Stimulated activated naive CD4-positive, alpha-beta T cell treated with Interleukin-2 at 50 U/mL for 16 hours (primary cell): ENCODE measurements around the gene CALY.

Source experiments
- DNase-seq: peaks from one replicate; lab custom pipeline; 2025; lab: John Stamatoyannopoulos, UW

The CALY gene

DNA sequence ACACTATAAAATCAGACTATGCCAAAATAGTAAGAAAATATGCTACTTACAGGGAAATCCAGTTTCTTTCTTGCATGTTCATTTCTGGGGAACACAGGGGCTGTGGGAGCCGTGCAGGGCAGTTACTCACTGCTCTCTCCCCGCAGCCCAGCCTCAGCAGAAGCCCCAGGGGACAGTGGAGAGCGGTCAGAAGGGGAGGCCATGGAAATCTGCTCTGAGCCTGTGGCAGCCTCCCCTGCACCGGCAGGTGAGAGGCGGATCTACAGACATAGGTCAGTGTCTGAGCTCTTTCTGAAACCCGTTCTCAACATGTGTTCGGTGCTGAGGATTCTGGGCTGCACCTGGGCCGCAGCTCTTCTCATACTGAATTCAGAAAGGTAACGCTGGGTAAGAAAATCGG is 25.1 kb downstream of the CALY start:
- DNase-seq = no peak

DNA sequence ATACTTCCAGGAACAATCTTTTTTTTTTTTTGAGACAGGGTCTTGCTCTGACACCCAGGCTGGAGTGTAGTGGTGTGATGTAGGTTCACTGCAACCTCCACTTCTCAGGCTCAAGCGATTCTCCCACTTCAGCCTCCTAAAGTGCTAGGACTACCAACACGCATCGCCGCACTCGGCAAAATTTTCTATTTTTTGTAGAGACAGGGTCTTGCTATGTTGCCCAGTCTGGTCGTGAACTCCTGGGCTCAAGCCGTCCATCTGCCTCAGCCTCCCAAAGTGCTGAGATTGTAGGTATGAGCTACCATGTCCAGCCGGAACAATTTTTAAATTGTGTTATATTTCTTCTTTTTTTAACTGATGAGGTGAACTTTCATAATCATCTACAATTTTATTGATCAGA is 25.9 kb downstream of the CALY start:
- DNase-seq = no peak

DNA sequence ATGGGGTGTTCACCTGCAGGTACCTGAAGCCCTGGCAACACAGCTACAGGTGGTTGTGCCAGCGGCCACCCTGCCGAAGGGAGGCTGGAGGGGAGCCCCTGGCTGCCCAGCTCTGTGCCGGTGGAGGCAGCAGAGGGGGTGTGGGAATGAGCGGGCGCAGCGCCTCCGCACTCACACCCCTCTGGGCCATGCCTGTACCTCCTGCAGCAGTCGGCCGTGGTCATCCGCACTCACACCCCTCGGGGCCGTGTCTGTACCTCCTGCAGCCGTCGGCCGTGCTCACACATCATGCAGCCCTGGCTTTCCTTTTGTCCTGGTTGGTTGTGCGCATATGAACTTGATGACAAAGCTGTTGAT is 26.3 kb downstream of the CALY start:
- no peak for DNase-seq

DNA sequence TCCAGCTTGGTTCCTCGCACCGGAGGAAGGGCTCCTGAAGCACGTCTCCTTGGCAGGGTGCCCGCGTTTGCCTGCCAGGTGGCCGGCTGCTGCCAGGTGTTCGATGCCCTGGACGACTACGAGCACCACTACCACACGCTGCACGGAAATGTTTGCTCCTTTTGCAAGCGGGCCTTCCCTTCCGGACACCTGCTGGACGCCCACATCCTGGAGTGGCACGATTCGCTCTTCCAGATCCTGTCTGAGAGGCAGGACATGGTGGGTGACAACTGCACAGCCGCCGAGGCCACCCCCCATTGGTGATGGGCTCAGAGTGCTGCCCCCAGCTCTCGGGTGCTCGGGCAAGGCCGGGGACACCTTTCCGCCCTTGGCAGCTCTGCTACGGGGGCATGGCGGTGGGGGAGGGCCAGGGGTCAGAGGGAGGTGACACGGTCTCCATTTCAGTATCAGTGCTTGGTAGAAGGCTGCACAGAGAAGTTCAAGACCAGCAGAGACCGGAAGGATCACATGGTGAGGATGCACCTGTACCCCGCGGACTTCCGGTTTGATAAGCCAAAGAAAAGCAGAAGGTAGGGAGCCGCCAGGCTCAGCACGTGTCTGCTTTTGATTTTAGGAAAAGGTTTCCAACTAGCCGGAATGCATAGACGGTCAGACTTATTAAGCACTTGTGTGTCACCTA is 26.8 kb downstream of the CALY start:
- DNase-seq = no peak

DNA sequence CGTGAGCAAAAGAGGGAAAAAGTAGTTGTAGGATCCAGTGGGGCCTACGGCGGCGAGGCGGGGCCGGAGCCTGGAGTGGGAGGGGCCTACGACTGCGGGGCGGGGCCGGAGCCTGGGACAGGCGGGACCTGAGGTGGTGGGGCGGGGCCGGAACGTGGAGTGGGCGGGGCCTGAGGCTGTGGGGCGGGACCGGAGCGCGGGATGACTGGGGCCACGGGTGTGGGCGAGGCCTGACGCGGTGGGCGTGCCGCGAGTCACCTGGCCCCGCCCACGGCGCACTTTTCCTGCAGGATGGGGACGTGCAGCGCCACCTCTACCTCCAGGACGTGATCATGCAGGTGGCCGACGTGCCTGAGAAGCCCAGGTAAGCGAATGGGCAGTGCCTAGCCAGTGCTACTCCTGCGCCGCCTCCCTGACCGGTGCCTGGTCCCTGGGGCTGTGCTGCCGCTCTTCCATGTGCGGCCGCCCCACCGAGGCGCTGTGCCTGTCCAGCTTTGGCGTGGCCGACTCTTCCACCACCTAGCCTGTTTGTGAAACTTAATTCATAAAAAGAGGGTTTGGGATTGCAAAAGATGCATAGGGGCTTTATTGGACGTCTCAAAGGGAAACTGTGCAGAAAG is 27.5 kb downstream of the CALY start:
- peak; percentile 86 for DNase-seq

DNA sequence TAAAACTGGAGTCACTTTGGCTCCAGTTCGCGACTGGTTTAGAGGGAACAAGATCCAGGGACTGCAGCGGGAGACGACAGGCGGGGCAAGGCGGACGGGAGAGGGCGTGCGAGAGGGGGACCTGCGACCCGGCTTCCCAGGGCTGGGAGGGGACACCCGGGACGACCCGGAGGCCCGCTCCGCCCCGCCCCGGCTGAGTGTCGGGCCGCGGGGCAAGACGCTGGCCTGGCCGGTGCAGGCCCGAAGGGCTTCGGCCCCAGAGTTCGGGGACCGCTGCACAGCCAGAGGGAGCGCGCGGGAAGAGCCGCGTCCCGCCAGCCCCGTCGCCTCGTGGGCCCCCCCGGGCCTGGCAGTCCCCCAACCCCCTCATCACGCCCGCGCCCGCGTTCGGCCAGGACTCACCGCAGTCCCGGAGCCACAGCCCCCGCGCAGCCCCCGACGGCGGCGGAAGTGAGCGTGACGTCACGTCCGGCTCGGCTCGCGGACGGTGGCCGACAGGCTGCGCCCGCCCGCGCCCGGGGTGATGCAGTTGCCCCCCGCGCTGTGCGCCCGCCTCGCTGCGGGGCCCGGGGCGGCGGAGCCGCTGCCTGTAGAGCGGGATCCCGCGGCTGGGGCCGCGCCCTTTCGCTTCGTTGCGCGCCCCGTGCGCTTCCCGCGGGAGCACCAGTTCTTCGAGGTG is 28.1 kb downstream of the CALY start, which contains the start of the genes TUBGCP2 and ZNF511:
TUBGCP2 (minus strand) TSS at position 452 of the 679 bp plus-strand sequence. CDS start 5,931 bp downstream, outside the sequence.
ZNF511 (plus strand) TSS at position 494 of the 679 bp plus-strand sequence; CDS start at position 524, 30 bp downstream.
- DNase-seq = peak; percentile 86

DNA sequence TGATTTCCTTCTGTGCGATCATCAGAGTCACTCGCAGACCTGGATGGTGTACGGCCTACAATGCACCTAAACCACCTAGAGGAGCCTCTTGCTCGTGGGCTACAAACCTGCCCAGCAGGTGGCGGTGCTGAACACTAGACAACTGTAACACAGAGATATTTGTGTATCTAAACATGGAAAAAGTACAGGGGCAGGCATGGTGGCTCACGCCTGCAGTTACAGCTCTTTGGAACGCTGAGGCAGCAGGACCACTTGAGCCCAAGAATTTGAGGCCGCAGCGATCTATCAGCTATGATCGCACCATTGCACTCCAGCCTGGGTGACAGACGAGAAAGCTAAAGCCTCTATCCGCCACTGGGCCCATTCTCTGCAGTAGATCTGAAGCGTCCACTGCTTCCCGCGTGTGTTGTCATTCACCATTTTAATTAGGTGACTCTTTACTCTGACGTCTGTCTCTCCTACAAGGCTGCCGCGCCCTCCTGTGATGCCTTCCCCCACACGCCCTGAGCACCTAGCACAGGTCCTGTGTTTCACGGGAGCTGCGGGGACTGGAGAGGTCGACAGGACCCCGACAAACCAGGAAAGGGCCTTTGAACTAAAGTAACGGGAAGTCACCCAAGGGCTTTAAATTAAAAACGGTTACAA is 28.8 kb downstream of the CALY start:
- DNase-seq = peak; percentile 84

DNA sequence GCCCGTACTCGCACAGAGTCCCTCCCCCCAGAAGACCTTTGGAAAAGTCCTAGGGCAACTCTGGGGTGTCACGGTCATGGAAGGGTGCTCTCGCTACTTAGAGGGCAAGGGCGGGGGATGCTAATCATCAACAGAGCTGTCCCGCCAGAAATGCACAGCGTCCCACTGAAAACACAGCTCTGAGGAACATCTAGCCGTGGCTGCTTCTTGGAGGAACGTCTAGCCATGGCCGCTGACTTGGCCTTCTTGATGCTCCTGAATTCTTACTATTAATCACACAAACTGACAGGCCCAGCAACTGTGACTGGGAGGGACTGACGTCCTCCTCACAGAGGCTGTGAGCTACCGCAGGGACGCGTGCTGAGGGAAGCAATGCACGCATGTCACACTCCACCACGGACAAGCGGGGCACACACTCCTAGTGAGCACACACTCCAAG is 29.7 kb downstream of the CALY start:
- no peak for DNase-seq

DNA sequence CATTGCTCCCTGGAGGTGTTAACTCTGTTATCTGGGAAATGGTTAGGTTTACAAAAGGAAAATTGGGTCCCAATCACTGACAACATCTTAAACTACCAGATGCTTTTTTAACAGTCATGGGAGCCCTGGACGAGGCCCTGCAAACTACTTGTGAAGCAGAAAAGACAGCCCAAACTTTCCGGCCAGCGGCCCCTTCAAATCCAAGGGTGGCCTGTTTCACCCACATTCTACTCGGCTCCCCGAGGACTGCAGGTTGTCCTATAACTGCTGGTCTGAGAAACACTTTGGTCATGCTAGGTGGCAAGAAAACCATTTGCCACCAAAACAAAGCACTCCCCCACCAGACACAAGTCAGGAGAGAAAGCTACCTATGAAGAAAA is 30.6 kb downstream of the CALY start:
- no peak for DNase-seq

DNA sequence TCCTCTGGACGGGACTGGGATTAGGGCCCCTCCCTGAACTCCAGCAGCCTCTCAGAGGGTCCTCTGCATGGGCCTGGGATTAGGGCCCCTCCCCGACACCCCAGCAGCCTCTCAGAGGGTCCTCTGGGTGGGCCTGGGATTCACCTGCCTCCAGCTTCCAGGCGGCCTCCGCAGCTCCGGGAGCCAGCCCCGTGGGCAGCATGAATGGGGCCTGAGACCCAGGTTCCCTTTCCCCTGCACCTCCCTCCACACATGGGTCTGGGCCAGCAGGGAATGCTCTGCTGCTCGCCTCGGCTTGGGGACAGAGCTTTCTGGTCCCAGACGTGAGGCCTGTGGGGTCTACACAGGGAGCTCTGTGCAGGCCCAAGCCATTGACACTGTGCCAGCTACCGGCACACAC is 33.5 kb downstream of the CALY start:
- DNase-seq = no peak

DNA sequence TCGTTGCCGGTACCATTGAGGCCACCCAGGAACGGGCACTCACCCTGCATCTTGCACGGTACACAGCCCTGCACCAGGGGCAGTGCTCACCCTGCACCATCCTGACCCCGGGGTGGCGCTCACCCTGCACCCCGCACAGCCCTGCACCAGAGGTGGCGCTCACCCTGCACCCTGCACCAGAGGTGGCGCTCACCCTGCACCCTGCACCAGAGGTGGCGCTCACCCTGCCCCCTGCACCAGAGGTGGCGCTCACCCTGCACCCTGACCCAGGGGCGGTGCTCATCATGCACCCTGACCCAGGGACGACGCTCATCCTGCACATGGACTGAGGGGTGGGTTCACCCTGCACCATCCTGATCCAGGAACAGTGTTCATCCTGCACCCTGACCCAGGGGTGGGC is 34.5 kb downstream of the CALY start:
- no peak for DNase-seq

DNA sequence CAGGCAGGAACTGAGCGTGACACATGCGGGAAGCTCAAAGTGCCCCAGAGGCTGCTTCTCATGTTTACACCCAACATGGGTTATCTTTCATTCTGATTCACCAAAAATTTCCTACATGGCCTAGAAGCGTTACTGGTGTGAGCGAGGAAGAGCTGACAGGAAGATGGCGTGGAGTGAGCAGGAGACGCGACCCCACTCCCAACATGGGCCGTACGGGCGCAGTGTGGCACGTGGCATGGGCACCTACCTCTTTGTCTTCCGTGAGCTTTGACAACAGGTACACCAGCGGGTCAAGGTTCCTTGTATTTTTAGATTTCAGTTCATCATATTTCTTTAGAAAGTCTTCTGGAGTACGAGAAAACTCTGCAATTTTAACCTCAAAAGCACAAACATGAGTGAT is 37.0 kb downstream of the CALY start:
- no peak for DNase-seq

DNA sequence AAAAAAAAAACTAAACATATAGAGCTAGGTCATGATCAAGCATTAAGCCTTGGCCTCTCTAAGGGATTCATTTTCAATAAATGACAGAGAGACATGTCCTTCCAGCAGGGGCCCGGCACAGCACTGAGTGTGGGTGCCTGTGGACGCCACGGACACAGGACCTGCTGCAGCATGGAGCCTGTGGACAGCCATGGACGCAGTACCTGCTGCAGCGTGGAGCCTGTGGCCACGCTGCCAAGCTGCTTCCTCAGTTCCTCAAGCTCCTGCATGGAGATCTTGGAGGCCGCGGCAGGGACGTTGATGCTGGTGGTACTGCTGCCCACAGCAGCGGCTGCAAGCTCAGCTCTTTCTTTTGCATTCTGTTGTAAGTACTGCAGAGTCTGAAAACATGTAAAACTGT is 37.5 kb downstream of the CALY start:
- DNase-seq = no peak

DNA sequence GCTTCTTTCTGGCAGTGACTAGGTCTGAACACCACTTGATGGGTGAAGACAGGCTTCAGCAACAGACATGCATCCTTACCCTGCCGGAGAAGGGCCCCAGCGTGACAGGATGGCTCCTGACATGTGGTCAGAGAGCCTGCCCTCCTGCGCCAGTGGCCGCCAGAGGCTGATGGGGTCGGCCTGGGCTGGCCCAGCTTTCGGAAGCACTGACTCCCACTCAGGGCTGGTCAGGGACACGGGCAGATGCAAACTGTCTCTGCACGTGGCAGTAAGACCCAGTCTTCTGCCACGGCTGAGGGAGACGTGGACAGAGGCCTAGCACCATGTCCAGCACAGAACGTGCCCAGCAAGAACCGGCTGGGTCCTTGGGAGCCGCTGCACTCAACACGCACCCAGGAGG is 38.2 kb downstream of the CALY start:
- DNase-seq = no peak

DNA sequence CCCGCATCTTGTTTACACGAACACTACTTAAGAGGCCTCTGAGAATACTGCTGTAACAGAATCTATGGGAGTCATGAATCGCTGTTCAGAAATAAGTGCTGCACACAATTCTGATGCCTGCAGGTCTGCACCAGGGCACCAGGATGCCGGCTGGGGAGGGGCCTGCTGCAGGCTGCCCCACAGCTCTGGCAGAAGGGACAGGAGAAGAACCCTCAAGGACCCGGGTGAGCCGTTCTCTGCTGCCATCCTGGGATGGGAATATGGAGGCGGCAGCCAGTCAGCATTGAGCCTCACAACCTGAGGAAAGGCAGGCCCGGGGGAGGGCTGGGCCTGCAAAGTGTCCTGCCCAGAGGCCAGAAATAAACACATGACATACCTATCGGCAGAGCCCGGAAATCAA is 39.2 kb downstream of the CALY start:
- no peak for DNase-seq

DNA sequence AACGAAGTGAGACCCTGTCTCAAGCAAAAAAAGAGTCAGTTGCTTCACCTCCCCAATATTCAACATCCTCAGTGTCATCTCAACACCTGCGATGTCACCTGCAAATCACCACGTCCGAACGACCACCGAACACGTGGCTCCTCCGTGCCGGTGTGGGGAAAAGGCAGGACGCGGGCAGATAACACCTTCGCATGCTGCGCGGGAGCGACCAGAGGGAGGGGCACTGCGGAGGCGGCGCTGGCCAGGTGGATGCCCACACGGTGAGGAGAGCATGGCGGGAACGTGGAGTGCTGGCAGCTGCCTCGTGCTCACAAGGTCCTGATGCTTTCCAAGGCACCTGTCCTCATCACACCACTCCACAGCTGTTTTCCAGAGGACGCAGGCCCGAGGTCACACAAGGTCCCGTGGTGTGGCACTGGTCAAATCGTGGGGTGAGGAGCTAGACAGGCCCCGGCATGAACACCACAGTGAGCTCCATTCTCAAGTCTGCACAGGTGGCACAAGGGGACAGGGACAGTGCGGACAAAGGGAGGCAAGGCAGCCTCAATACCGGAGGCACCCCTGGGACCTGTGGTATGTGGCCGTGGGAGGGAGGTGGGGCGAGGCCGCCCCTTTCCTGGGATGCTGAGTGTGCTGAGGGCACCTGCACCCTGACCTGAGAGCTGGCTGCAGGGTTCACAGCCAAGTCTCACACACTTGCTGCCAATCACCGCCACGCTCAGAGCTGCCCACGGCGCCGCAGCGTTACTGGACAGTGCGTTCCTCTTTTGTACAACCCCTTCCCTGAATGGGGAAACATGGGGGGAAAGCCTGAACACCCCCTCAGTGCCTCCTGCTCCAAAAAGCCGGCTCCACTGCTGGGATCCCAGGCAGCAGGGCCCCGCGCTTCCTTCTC is 41.0 kb downstream of the CALY start:
- DNase-seq = no peak

DNA sequence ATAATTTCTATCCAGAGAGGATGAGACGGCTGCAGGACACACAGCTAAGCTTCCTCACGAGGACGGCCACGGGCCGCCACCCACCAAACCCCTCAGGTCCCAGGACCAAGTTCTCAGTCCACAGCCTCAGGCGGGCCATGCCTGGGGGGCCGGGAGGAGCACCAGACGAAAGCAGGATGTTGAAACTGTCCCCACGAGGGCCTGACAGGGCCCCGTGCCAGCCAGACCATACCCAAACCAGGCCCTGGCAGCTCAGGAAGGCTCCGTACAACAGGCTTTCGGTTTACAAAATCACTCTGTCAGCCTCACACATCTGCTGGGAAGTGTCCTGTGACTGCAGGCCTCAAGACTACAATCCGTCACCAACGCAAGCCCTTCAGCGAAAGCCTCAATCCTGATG is 42.5 kb downstream of the CALY start:
- no peak for DNase-seq

DNA sequence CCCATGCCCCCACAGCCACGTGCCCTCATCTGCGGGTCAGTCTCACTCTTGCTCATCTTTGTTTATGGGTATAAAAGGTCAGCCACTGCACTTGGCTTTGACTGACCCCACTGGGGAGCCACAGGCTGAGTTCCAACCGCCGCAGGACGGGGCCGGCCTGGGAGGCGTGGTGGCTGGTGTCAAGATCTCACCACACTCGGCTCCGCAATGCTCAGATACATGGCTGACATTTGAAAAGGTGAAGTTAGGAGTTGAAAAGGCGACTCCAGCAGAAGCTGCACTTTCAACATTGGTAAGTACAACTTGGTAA is 42.9 kb downstream of the CALY start:
- DNase-seq = no peak

DNA sequence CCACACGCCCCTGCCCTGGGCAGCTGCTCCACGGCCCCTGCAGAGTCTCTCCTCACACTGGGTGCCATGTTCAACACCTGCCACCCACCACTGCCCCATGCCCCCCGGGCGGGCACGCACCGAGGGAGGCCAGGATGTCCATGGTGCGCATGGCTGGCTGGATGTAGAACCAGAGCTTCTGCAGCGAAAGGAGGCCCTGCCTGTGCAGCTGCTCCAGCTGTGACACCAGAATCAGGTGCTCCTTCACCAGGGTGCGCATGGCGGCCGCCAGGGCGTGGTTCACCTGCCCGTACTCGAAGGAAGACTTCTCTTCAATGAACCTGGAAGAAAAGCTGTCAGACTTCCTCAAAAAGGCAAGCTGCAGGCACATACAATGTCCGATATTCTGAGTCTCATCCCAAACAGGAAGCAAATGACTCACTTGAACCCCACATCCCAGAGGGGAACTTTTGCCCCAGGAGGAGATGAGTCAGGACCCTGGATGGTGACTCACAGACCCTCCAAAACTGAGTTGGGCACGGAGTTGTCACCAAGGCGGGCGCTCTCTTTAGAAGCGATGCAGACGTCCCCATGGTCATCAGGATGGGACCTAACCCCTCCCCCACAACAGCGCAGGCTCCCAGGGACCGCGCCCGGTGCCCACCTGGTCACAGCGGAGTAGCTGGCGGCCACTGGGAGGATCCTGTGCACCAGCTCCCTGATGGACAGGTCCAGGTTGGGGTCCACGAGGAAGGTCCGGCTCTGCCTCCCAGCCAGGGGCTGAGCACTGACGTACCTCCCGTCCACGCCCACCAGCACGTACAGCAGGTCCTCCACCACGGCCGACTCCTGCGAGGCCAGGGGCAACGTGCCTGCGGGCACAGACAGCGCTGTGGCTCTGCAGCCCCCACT is 43.5 kb downstream of the CALY start:
- no peak for DNase-seq

DNA sequence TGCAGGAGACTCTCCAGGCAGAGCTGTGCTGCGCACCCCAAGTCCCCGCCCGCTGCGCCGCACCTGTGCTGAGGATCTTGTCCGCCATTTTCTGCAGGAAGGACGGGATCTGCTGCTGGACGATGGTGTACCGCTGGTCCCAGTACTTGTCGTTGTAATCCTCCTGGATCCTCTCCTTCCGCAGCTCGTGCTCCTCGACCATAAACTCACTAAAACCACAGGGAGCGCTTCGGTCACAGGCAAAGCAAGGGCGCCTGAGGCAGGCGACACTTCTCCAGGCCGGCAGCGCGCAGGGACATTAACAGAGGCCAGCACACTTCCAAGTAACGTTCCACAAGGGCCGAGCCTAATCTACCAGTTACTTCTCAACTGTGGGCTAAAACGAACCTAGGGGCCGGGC is 46.9 kb downstream of the CALY start:
- DNase-seq = no peak
